Natural killer cell treated with Interleukin-12 subunit alpha and Interleukin-12 subunit beta and Interleukin-15 and Interleukin-18, amount 100 ng/mL, for 72 hours (primary cell): ENCODE measurements around the gene DIP2C. TPM values are rescaled to one million over a fixed set of nuclear protein-coding genes. Genes with fewer than 3 reads are reported as not detected.
"Not testable (repeated sequence)": the region's sequence is repeated elsewhere in the genome, so short reads cannot be mapped to it uniquely, and the experiment has no call there.

Source experiments
- ATAC-seq, 2 donors: fragments of 150-1000 bp; cut with Tn5 transposase in 1 of 2; sonication (Bioruptor Pico), chemical (Tn5 transposase) in 1 of 2; 2 replicates each; pipeline ENCODE4 v1.10.0; 2021
- DNase-seq: peaks from one replicate; pipeline ENCODE4 v3.0.0; 2022; ENCODE audit warnings: low spot score
- H3K27ac Mint-ChIP-seq, 2 donors: 1 replicate in 1 of 2; 2 replicates in 1 of 2; pipeline ENCODE4 v1.8.0; 2022; ENCODE audit warnings: mixed read lengths in 2 of 2, mild to moderate bottlenecking in 1 of 2, moderate library complexity in 1 of 2
- H3K27me3 Mint-ChIP-seq, 2 donors: 1 replicate in 1 of 2; 2 replicates in 1 of 2; pipeline ENCODE4 v1.8.0; 2022; ENCODE audit warnings: mixed read lengths in 2 of 2
- H3K36me3 Mint-ChIP-seq: one replicate; pipeline ENCODE4 v1.8.0; 2022; ENCODE audit warnings: mixed read lengths
- H3K4me1 Mint-ChIP-seq, 2 donors: 1 replicate in 1 of 2; 2 replicates in 1 of 2; pipeline ENCODE4 v1.8.0; 2022; ENCODE audit warnings: low read depth in 2 of 2, mixed read lengths in 2 of 2, mild to moderate bottlenecking in 1 of 2
- H3K4me3 Mint-ChIP-seq: one replicate; pipeline ENCODE4 v1.8.0; 2022; ENCODE audit warnings: mixed read lengths
- H3K9me3 Mint-ChIP-seq: 2 replicates; pipeline ENCODE4 v1.8.0; 2022; ENCODE audit warnings: mixed read lengths
- total RNA-seq, 2 donors: library from RNA; stranded (reverse); gene quantifications; one replicate each; pipeline ENCODE4 v1.2.3, GENCODE V29; 2022

The DIP2C gene
- total RNA-seq, 2 donors from 2014 or later, result 0.57 to 0.98 TPM

GRCh38 chr10:591646-592045 lies 97.8 kb downstream of the DIP2C start:
- no peaks in the 10 kb centered on the region for H3K4me1 Mint-ChIP-seq
- H3K4me3 Mint-ChIP-seq, result no peak overlapping the region
- H3K27ac Mint-ChIP-seq, result no peak overlapping the region
- DNase-seq (no peak), ATAC-seq (no peak)
- no peaks in the 10 kb centered on the region for H3K36me3 Mint-ChIP-seq
- peaks cover 15 to 17% of the 10 kb centered on the region in 2 donors for H3K27me3 Mint-ChIP-seq
- no peaks in the 10 kb centered on the region for H3K9me3 Mint-ChIP-seq

- H3K4me1 Mint-ChIP-seq, result no peaks in the 10 kb centered on the region
- no peaks in the 10 kb centered on the region for H3K36me3 Mint-ChIP-seq
- H3K27ac Mint-ChIP-seq, result no peak overlapping the region
- ATAC-seq (no peak), DNase-seq (no peak)
- H3K4me3 Mint-ChIP-seq, result no peak overlapping the region
- peaks cover 15 to 17% of the 10 kb centered on the region in 2 donors for H3K27me3 Mint-ChIP-seq
- H3K9me3 Mint-ChIP-seq, result no peaks in the 10 kb centered on the region
These were observed 98.7 kb downstream of the DIP2C start for GRCh38 chr10:590721-591120.

GRCh38 chr10:589961-590680 lies 99.3 kb downstream of the DIP2C start:
- ATAC-seq, result no peak
- Mint-ChIP-seq H3K36me3 (no peaks in the 10 kb centered on the region), H3K4me3 (no peak overlapping the region), H3K4me1 (no peaks in the 10 kb centered on the region), H3K27me3 (peaks cover 14 to 15% of the 10 kb centered on the region in 2 donors), H3K9me3 (no peaks in the 10 kb centered on the region), H3K27ac (no peak overlapping the region)
- no peak for DNase-seq

DNA sequence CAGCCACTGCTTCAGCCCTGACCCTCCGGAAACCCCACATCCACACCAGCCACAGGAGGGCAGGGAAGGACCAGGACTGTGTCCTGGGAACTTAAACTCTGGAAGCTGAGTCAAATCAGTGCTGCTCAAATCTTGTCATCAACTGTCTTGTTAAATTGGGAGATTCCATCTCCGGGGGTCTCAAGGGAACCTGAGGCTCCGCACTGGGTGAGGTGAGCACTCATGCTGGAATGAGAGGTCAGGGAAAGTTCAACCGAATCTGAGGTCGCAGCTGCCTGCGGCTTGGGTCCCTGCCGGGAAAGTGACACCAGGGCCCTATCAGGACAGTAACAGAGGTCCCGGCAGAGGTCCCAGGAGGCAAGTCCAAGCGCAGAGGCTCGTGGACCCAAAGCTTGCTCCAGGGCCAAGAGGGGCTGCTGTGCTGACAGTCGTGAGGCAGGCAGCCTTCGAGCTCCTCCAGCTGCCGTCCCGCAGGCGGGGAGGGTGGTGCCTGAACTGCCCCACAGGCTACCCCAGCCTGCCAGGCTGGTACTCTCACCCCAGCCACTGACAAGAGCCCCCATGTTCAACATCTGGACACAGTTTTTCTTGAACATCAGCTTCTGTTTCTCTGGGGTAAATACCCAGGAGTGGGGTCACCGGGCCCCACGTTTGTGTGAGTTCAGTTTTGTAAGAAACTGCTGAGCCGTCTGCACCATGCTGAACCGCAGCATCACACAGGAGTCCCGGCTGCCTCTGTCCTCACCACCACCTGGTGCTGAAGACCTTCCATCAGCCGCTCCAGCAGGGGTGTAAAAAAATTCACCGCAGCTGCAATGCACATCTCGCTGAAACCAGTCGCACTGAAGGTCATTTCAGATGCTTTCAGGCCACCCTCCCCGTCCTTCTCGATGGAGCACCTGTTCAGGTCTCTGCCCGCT lies 101.0 kb downstream of the DIP2C start:
- no peak overlapping the region for H3K27ac Mint-ChIP-seq
- no peaks in the 10 kb centered on the region for H3K4me1 Mint-ChIP-seq
- H3K4me3 Mint-ChIP-seq, result no peak overlapping the region

DNA sequence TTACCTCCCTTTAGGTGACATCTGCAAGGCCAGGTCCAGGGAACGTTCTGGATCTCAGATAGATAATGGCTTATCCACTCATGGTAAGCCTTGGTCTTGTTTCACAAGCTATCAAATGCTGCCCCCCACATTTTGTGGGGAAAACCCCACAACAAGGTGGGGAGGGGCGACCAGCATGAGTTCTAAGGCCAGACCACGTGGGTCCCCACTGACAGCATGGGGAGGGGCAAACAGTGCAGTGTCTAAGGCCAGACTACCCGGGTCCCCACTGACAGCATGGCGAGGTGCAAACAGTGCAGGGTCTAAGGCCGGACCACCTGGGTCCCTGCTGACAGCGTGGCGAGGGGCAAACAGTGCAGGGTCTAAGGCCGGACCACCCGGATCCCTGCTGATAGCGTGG lies 102.8 kb downstream of the DIP2C start:
- H3K27ac Mint-ChIP-seq, result no peak overlapping the region

More for the DNA sequence above, 101.0 kb downstream of the DIP2C start:
- Mint-ChIP-seq H3K9me3 (no peaks in the 10 kb centered on the region), H3K27me3 (peaks cover 14 to 15% of the 10 kb centered on the region in 2 donors), H3K36me3 (no peaks in the 10 kb centered on the region)
- ATAC-seq, result no peak
- no peak for DNase-seq

GRCh38 chr10:586151-586550 lies 103.3 kb downstream of the DIP2C start:
- H3K36me3 Mint-ChIP-seq, result no peaks in the 10 kb centered on the region
- DNase-seq, result no peak
- H3K27ac Mint-ChIP-seq, result no peak overlapping the region
- no peak for ATAC-seq
- H3K4me1 Mint-ChIP-seq, result no peaks in the 10 kb centered on the region
- no peak overlapping the region for H3K4me3 Mint-ChIP-seq
- H3K9me3 Mint-ChIP-seq, result no peaks in the 10 kb centered on the region
- peaks cover 7 to 8% of the 10 kb centered on the region in 2 donors for H3K27me3 Mint-ChIP-seq

More for the DNA sequence above, 102.8 kb downstream of the DIP2C start:
- Mint-ChIP-seq H3K4me1 (no peaks in the 10 kb centered on the region), H3K36me3 (no peaks in the 10 kb centered on the region), H3K9me3 (no peaks in the 10 kb centered on the region), H3K4me3 (no peak overlapping the region), H3K27me3 (peaks cover 12 to 14% of the 10 kb centered on the region in 2 donors)
- ATAC-seq (no peak), DNase-seq (no peak)

DNA sequence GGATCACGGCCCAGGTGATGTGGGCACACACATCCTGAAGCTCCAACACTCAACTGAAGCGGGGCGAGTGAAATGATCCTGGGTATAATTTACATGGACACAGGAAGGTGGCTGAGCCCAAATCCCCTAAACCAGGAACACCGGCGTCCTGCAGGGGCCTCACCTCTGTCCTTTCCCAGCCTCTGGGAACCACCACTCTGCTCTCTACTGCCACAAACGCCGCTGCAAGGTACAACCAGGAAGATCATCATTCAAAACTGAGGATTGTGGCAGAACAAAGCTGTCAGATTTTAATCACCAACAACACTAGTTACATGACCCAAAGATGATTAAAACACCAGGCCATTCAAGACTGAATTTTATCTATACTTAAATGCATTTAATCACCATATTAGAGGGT lies 104.0 kb downstream of the DIP2C start:
- Mint-ChIP-seq H3K9me3 (no peaks in the 10 kb centered on the region), H3K36me3 (no peaks in the 10 kb centered on the region), H3K4me3 (no peak overlapping the region), H3K4me1 (no peaks in the 10 kb centered on the region), H3K27me3 (peaks cover 1 to 4% of the 10 kb centered on the region in 2 donors), H3K27ac (no peak overlapping the region)
- no peak for ATAC-seq
- no peak for DNase-seq

DNA sequence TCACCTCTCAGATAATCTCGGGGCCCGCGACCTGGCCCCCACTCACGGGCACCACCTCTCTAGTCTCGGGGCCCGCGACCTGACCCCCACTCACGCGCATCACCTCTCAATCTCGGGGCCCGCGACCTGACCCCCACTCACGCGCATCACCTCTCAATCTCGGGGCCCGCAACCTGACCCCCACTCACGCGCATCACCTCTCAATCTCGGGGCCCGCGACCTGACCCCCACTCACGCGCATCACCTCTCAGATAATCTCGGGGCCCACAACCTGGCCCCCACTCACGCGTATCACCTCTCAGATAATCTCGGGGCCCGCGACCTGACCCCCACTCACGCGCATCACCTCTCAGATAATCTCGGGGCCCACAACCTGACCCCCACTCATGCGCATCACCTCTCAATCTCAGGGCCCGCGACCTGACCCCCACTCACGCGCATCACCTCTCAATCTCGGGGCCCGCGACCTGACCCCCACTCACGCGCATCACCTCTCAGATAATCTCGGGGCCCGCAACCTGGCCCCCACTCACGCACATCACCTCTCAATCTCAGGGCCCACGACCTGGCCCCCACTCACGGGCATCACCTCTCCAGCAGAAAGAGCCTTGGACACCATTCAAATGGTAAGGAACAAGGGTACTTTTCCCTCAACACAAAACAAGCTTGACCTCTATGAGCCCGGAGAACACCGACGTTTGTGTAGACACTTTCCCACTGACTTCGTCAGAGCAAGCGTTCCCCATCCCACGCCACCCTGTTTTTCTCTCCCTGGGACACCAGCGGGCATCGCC lies 104.8 kb downstream of the DIP2C start:
- ATAC-seq, H3K9me3 Mint-ChIP-seq, H3K27ac Mint-ChIP-seq, H3K27me3 Mint-ChIP-seq, H3K4me3 Mint-ChIP-seq, H3K4me1 Mint-ChIP-seq, DNase-seq, H3K36me3 Mint-ChIP-seq: not testable (repeated sequence)

- Mint-ChIP-seq H3K27me3 (no peaks in the 10 kb centered on the region), H3K27ac (no peak overlapping the region), H3K9me3 (peaks cover 4% of the 10 kb centered on the region), H3K4me1 (no peaks in the 10 kb centered on the region), H3K36me3 (no peaks in the 10 kb centered on the region), H3K4me3 (no peak overlapping the region)
- no peak for ATAC-seq
- no peak for DNase-seq
These were observed 106.0 kb downstream of the DIP2C start for GRCh38 chr10:583433-583832.

- no peaks in the 10 kb centered on the region for H3K36me3 Mint-ChIP-seq
- H3K27me3 Mint-ChIP-seq, result peaks cover 2 to 4% of the 10 kb centered on the region in 2 donors
- DNase-seq (no peak), ATAC-seq (no peak)
- no peaks in the 10 kb centered on the region for H3K4me1 Mint-ChIP-seq
- no peak overlapping the region for H3K4me3 Mint-ChIP-seq
- no peak overlapping the region for H3K27ac Mint-ChIP-seq
- peaks cover 4% of the 10 kb centered on the region for H3K9me3 Mint-ChIP-seq
These were observed 107.6 kb downstream of the DIP2C start for GRCh38 chr10:581776-582330.

- Mint-ChIP-seq H3K4me3 (no peak overlapping the region), H3K9me3 (peaks cover 4% of the 10 kb centered on the region), H3K4me1 (no peaks in the 10 kb centered on the region), H3K27me3 (peaks cover 2 to 15% of the 10 kb centered on the region in 2 donors), H3K36me3 (no peaks in the 10 kb centered on the region), H3K27ac (no peak overlapping the region)
- DNase-seq, result no peak
- no peak for ATAC-seq
These were observed 108.7 kb downstream of the DIP2C start for GRCh38 chr10:580778-581177.

DNA sequence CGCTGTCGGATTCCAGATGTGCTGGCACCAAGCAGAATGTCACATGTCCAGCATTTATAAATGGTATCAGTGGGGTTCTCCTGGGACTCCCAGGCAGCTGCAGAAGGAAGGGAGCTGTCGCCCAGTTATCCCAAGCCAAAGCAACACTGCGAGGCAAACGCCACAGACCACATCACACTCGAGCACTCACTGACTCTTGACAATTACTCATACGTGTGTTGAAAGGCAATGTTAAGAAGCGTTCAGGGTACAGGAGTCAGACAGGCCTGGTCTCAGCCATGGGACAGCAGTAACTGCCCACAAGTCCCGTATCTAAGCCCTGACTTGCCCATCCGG lies 113.4 kb downstream of the DIP2C start:
- H3K36me3 Mint-ChIP-seq, result no peaks in the 10 kb centered on the region
- no peak overlapping the region for H3K4me3 Mint-ChIP-seq
- H3K4me1 Mint-ChIP-seq, result no peaks in the 10 kb centered on the region
- DNase-seq (no peak), ATAC-seq (no peak)
- H3K27me3 Mint-ChIP-seq, result peaks cover 17 to 44% of the 10 kb centered on the region in 2 donors
- H3K9me3 Mint-ChIP-seq, result peaks cover 4% of the 10 kb centered on the region
- H3K27ac Mint-ChIP-seq, result no peak overlapping the region

- no peak for DNase-seq
- no peaks in the 10 kb centered on the region for H3K36me3 Mint-ChIP-seq
- no peak for ATAC-seq
- no peak overlapping the region for H3K4me3 Mint-ChIP-seq
- H3K4me1 Mint-ChIP-seq, result no peaks in the 10 kb centered on the region
- peaks cover 4% of the 10 kb centered on the region for H3K9me3 Mint-ChIP-seq
- H3K27ac Mint-ChIP-seq, result no peak overlapping the region
- peaks cover 17 to 47% of the 10 kb centered on the region in 2 donors for H3K27me3 Mint-ChIP-seq
These were observed 113.9 kb downstream of the DIP2C start for GRCh38 chr10:575402-576129.
